CD4-positive, CD25-positive, alpha-beta regulatory T cell (primary cell): ENCODE data around the gene ST8SIA2. TPM values are rescaled to one million over a fixed set of nuclear protein-coding genes. Genes with fewer than 3 reads are reported as not detected.

Source experiments
- ATAC-seq, 2 donors: fragments of 150-1000 bp; cut with Tn5 transposase; one replicate each; pipeline ENCODE4 v1.10.0; 2021; ENCODE audit warnings: low read depth in 2 of 2, moderate number of reproducible peaks in 2 of 2, moderate library complexity in 1 of 2
- DNase-seq, 3 donors: peaks; one replicate each; pipeline versions ENCODE4 v3.0.0 to v3.0.0-alpha.2; 2012 to 2022; ENCODE audit warnings: mixed read lengths in 1 of 3
- H3K27ac ChIP-seq: one replicate; pipeline ENCODE4 v1.7.0; 2013; ENCODE audit warnings: mild to moderate bottlenecking, low read length; ENCODE audit not compliant: insufficient read depth, poor library complexity, severe bottlenecking
- H3K27me3 ChIP-seq: one replicate; pipeline ENCODE4 v1.7.0; 2013; ENCODE audit warnings: low read length; ENCODE audit not compliant: control insufficient read depth, insufficient read depth
- H3K36me3 ChIP-seq: one replicate; pipeline ENCODE4 v1.7.0; 2013; ENCODE audit warnings: mild to moderate bottlenecking, low read length, moderate library complexity; ENCODE audit not compliant: control insufficient read depth, insufficient read depth
- H3K4me1 ChIP-seq: 2 replicates; pipeline ENCODE4 v1.7.0; 2013; ENCODE audit warnings: mild to moderate bottlenecking, low read length; ENCODE audit not compliant: insufficient read depth, control insufficient read depth, poor library complexity, severe bottlenecking
- H3K4me3 ChIP-seq: one replicate; pipeline ENCODE4 v1.7.0; 2013; ENCODE audit warnings: low read depth, mild to moderate bottlenecking, low read length, moderate library complexity
- H3K9me3 ChIP-seq, 2 experiments: 1 replicate in 1 of 2; 2 replicates in 1 of 2; pipeline ENCODE4 v1.7.0; 2013; ENCODE audit warnings: low read length in 2 of 2, mild to moderate bottlenecking in 1 of 2, moderate library complexity in 1 of 2; ENCODE audit not compliant: control insufficient read depth in 2 of 2
- H3K27ac Mint-ChIP-seq, 3 donors: one replicate each; pipeline ENCODE4 v1.8.0; 2020 to 2022; ENCODE audit warnings: mild to moderate bottlenecking in 3 of 3, mixed read lengths in 3 of 3, moderate library complexity in 2 of 3
- H3K27me3 Mint-ChIP-seq: one replicate; pipeline ENCODE4 v1.8.0; 2022; ENCODE audit warnings: mild to moderate bottlenecking, mixed read lengths
- H3K36me3 Mint-ChIP-seq: one replicate; pipeline ENCODE4 v1.8.0; 2020; ENCODE audit warnings: mixed read lengths
- H3K4me1 Mint-ChIP-seq, 4 donors: one replicate each; pipeline ENCODE4 v1.8.0; 2020 to 2022; ENCODE audit warnings: mixed read lengths in 4 of 4, mild to moderate bottlenecking in 1 of 4
- H3K4me3 Mint-ChIP-seq, 4 donors: one replicate each; pipeline ENCODE4 v1.8.0; 2020 to 2022; ENCODE audit warnings: mild to moderate bottlenecking in 4 of 4, mixed read lengths in 4 of 4, moderate library complexity in 3 of 4
- H3K9me3 Mint-ChIP-seq, 7 donors: one replicate each; pipeline ENCODE4 v1.8.0; 2020 to 2022; ENCODE audit warnings: mixed read lengths in 7 of 7, mild to moderate bottlenecking in 3 of 7, moderate library complexity in 2 of 7
- polyA plus RNA-seq, 4 donors: library from polyadenylated mRNA; unstranded; fragments of 300-500 nt; fragmentation: Illumina TruSeq; gene quantifications; one replicate each; pipeline ENCODE4 v1.2.3, GENCODE V29; 2021
- total RNA-seq: library from RNA; stranded (reverse); gene quantifications from one replicate; pipeline ENCODE4 v1.2.3, GENCODE V29; 2022

ST8SIA2 gene
- total and polyA plus RNA-seq, 5 donors from 2014 or later = not detected

- no peak for ATAC-seq
- peaks cover 8% of the 10 kb centered on the region for H3K27me3 Mint-ChIP-seq
- H3K36me3 ChIP-seq = no peaks in the 10 kb centered on the region
- no peak for DNase-seq
- no peak overlapping the region for H3K4me3 Mint-ChIP-seq
- H3K27me3 ChIP-seq = no peaks in the 10 kb centered on the region
- no peak overlapping the region for H3K27ac ChIP-seq
- no peaks in the 10 kb centered on the region for H3K36me3 Mint-ChIP-seq
- H3K4me1 Mint-ChIP-seq = no peaks in the 10 kb centered on the region
- no peaks in the 10 kb centered on the region for H3K9me3 ChIP-seq
- no peak overlapping the region for H3K4me3 ChIP-seq
- no peaks in the 10 kb centered on the region for H3K4me1 ChIP-seq
- no peak overlapping the region for H3K27ac Mint-ChIP-seq
- H3K9me3 Mint-ChIP-seq = peaks cover 0 to 2% (median 0%) of the 10 kb centered on the region in 7 donors
These were observed 27.8 kb upstream of the ST8SIA2 start for GRCh38 chr15:92365906-92366305.

GRCh38 chr15:92366381-92366780, 27.3 kb upstream of the ST8SIA2 start:
- H3K9me3 ChIP-seq = no peaks in the 10 kb centered on the region
- no peaks in the 10 kb centered on the region for H3K36me3 ChIP-seq
- H3K4me3 Mint-ChIP-seq = no peak overlapping the region
- H3K27ac Mint-ChIP-seq = no peak overlapping the region
- no peaks in the 10 kb centered on the region for H3K4me1 ChIP-seq
- ATAC-seq = no peak
- no peak overlapping the region for H3K27ac ChIP-seq
- no peaks in the 10 kb centered on the region for H3K36me3 Mint-ChIP-seq
- H3K27me3 ChIP-seq = no peaks in the 10 kb centered on the region
- no peak for DNase-seq
- peaks cover 8% of the 10 kb centered on the region for H3K27me3 Mint-ChIP-seq
- peaks cover 0 to 2% (median 0%) of the 10 kb centered on the region in 7 donors for H3K9me3 Mint-ChIP-seq
- H3K4me1 Mint-ChIP-seq = no peaks in the 10 kb centered on the region
- no peak overlapping the region for H3K4me3 ChIP-seq

GRCh38 chr15:92375057-92375456, 18.6 kb upstream of the ST8SIA2 start:
- Mint-ChIP-seq H3K27me3 (peaks cover 18% of the 10 kb centered on the region), H3K4me1 (no peaks in the 10 kb centered on the region), H3K9me3 (peaks cover 0 to 3% (median 0%) of the 10 kb centered on the region in 7 donors), H3K4me3 (no peak overlapping the region), H3K27ac (no peak overlapping the region), H3K36me3 (no peaks in the 10 kb centered on the region)
- ATAC-seq (no peak), DNase-seq (no peak)
- Histone ChIP-seq H3K9me3 (peaks cover 0 to 3% of the 10 kb centered on the region in 2 experiments), H3K36me3 (no peaks in the 10 kb centered on the region), H3K4me3 (no peak overlapping the region), H3K27ac (no peak overlapping the region), H3K27me3 (peaks cover 4% of the 10 kb centered on the region), H3K4me1 (no peaks in the 10 kb centered on the region)

- Mint-ChIP-seq H3K36me3 (no peaks in the 10 kb centered on the region), H3K27me3 (peaks cover 25% of the 10 kb centered on the region), H3K4me3 (no peak overlapping the region), H3K27ac (no peak overlapping the region), H3K9me3 (peaks cover 0 to 6% (median 0%) of the 10 kb centered on the region in 7 donors), H3K4me1 (no peaks in the 10 kb centered on the region)
- Histone ChIP-seq H3K4me3 (no peak overlapping the region), H3K9me3 (peaks cover 0 to 3% of the 10 kb centered on the region in 2 experiments), H3K27me3 (peaks cover 4% of the 10 kb centered on the region), H3K27ac (no peak overlapping the region), H3K4me1 (no peaks in the 10 kb centered on the region), H3K36me3 (no peaks in the 10 kb centered on the region)
- no peak for DNase-seq
- ATAC-seq = no peak
These were observed 17.6 kb upstream of the ST8SIA2 start for GRCh38 chr15:92376109-92376508.

GRCh38 chr15:92377083-92377789, 16.4 kb upstream of the ST8SIA2 start:
- H3K9me3 ChIP-seq = peaks cover 0 to 3% of the 10 kb centered on the region in 2 experiments
- Mint-ChIP-seq H3K27ac (no peak overlapping the region), H3K9me3 (peaks cover 0 to 6% (median 0%) of the 10 kb centered on the region in 7 donors), H3K27me3 (peaks cover 25% of the 10 kb centered on the region), H3K4me1 (no peaks in the 10 kb centered on the region), H3K4me3 (no peak overlapping the region), H3K36me3 (no peaks in the 10 kb centered on the region)
- DNase-seq (no peak), ATAC-seq (no peak)
- no peak overlapping the region for H3K27ac ChIP-seq
- no peaks in the 10 kb centered on the region for H3K36me3 ChIP-seq
- H3K4me1 ChIP-seq = no peaks in the 10 kb centered on the region
- peaks cover 4% of the 10 kb centered on the region for H3K27me3 ChIP-seq
- H3K4me3 ChIP-seq = no peak overlapping the region

GRCh38 chr15:92383519-92384324, 10.0 kb upstream of the ST8SIA2 start:
- Mint-ChIP-seq H3K27me3 (peaks cover 29% of the 10 kb centered on the region), H3K4me1 (peaks cover 0 to 3% (median 0%) of the 10 kb centered on the region in 4 donors), H3K9me3 (peaks cover 0 to 3% (median 0%) of the 10 kb centered on the region in 7 donors), H3K27ac (no peak overlapping the region), H3K4me3 (no peak overlapping the region), H3K36me3 (no peaks in the 10 kb centered on the region)
- ATAC-seq (no peak), DNase-seq (peak in 2 of 3 donors; percentile 11 to 30)
- Histone ChIP-seq H3K27ac (no peak overlapping the region), H3K4me1 (no peaks in the 10 kb centered on the region), H3K9me3 (peaks cover 0 to 3% of the 10 kb centered on the region in 2 experiments), H3K27me3 (peaks cover 8% of the 10 kb centered on the region), H3K4me3 (no peak overlapping the region), H3K36me3 (no peaks in the 10 kb centered on the region)

- ATAC-seq = no peak
- H3K9me3 ChIP-seq = peaks cover 0 to 3% of the 10 kb centered on the region in 2 experiments
- H3K4me3 ChIP-seq = no peak overlapping the region
- DNase-seq = no peak
- H3K4me1 Mint-ChIP-seq = peaks cover 0 to 3% (median 0%) of the 10 kb centered on the region in 4 donors
- no peak overlapping the region for H3K4me3 Mint-ChIP-seq
- H3K36me3 ChIP-seq = no peaks in the 10 kb centered on the region
- peaks cover 8% of the 10 kb centered on the region for H3K27me3 ChIP-seq
- H3K9me3 Mint-ChIP-seq = peaks cover 0 to 3% (median 0%) of the 10 kb centered on the region in 7 donors
- H3K27ac Mint-ChIP-seq = no peak overlapping the region
- no peaks in the 10 kb centered on the region for H3K36me3 Mint-ChIP-seq
- no peak overlapping the region for H3K27ac ChIP-seq
- no peaks in the 10 kb centered on the region for H3K4me1 ChIP-seq
- H3K27me3 Mint-ChIP-seq = peaks cover 29% of the 10 kb centered on the region
These were observed 9.3 kb upstream of the ST8SIA2 start for GRCh38 chr15:92384381-92384780.
